ENCODE data around the gene FTCDNL1. TPM values are rescaled to one million over a fixed set of nuclear protein-coding genes. Genes with fewer than 3 reads are reported as not detected.

FTCDNL1 gene
- total RNA-seq, 2 donors from 2014 or later = 1.3 to 2.4 TPM

GRCh38 chr2:199818026-199818425, 33.0 kb downstream of the FTCDNL1 start:
- Mint-ChIP-seq H3K27me3 (no peaks in the 10 kb centered on the region), H3K9me3 (no peaks in the 10 kb centered on the region), H3K36me3 (ENCODE audit: low read depth) (no peaks in the 10 kb centered on the region), H3K4me3 (no peak overlapping the region), H3K4me1 (no peaks in the 10 kb centered on the region), H3K27ac (no peak overlapping the region)
- no peak for ATAC-seq (replicated peaks)

- no peak for ATAC-seq (replicated peaks)
- Mint-ChIP-seq H3K36me3 (ENCODE audit: low read depth) (no peaks in the 10 kb centered on the region), H3K27me3 (no peaks in the 10 kb centered on the region), H3K4me1 (no peaks in the 10 kb centered on the region), H3K4me3 (no peak overlapping the region), H3K9me3 (no peaks in the 10 kb centered on the region), H3K27ac (no peak overlapping the region)
Measured at GRCh38 chr2:199814817-199815211, 36.2 kb downstream of the FTCDNL1 start.

GRCh38 chr2:199814101-199814816, 36.7 kb downstream of the FTCDNL1 start:
- Mint-ChIP-seq H3K4me1 (no peaks in the 10 kb centered on the region), H3K4me3 (no peak overlapping the region), H3K27ac (no peak overlapping the region), H3K36me3 (ENCODE audit: low read depth) (no peaks in the 10 kb centered on the region), H3K9me3 (no peaks in the 10 kb centered on the region), H3K27me3 (no peaks in the 10 kb centered on the region)
- ATAC-seq (replicated peaks) = no peak

GRCh38 chr2:199812493-199812892, 38.5 kb downstream of the FTCDNL1 start:
- Mint-ChIP-seq H3K4me3 (no peak overlapping the region), H3K27me3 (no peaks in the 10 kb centered on the region), H3K27ac (no peak overlapping the region), H3K9me3 (no peaks in the 10 kb centered on the region), H3K36me3 (ENCODE audit: low read depth) (no peaks in the 10 kb centered on the region), H3K4me1 (no peaks in the 10 kb centered on the region)
- no peak for ATAC-seq (replicated peaks)

DNA sequence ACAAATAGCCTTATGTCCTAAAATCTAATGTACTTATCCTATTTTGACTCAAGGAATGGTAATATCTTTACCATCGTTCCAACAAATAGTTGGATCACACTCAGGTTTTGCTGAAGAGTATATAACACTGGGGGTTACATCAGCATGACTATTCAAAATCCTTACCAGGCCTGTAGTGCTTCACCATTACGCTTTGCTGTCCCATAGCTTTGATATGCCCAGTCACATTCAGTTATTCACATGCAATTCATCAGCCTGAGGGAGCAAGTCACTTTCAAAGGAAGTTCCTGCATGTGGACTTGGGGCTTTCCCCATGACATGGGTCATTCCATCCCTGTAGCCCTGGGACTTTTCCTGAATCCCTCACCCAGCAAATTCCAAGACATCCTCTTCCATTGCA, 39.6 kb downstream of the FTCDNL1 start:
- H3K9me3 Mint-ChIP-seq = no peaks in the 10 kb centered on the region
- H3K4me3 Mint-ChIP-seq = no peak overlapping the region
- ATAC-seq (replicated peaks) = no peak
- no peaks in the 10 kb centered on the region for H3K4me1 Mint-ChIP-seq
- H3K36me3 Mint-ChIP-seq (ENCODE audit: low read depth) = no peaks in the 10 kb centered on the region
- no peaks in the 10 kb centered on the region for H3K27me3 Mint-ChIP-seq
- no peak overlapping the region for H3K27ac Mint-ChIP-seq

DNA sequence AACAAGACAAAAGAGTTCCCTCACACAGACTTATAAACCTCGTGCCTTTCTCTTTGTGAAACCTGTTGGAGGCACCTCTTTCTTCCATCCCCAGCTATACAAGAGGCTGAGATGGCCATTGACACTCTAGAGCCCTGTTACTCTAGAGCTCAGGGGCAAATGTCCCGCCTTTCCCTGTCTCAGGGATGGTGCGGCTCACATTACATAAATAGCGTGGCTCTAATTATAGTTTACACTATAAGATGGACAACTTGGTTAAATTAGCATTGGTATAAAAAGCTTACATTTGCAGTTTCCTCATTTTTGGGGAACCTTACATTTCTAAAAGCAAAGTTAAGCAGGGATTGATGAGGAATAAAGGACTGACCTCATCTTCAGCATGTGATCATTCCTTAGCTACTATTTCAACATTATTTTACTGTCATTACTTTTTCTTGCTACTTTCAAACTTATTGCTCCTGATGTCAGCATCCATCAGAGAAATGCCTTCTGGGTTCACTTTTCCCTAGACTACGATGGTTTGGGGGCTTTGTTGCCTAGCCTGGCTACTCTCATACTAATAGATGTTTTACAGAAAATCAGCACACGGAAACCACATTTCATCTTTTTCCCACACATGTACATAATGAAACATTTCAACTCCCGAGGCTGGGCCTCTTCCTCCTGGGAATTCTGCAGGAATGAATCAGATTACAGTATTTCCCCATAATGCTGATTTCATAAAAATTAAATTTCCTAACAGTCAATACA, 40.4 kb downstream of the FTCDNL1 start:
- Mint-ChIP-seq H3K27me3 (no peaks in the 10 kb centered on the region), H3K9me3 (no peaks in the 10 kb centered on the region), H3K4me1 (no peaks in the 10 kb centered on the region), H3K4me3 (no peak overlapping the region), H3K36me3 (ENCODE audit: low read depth) (no peaks in the 10 kb centered on the region), H3K27ac (no peak overlapping the region)
- no peak for ATAC-seq (replicated peaks)

DNA sequence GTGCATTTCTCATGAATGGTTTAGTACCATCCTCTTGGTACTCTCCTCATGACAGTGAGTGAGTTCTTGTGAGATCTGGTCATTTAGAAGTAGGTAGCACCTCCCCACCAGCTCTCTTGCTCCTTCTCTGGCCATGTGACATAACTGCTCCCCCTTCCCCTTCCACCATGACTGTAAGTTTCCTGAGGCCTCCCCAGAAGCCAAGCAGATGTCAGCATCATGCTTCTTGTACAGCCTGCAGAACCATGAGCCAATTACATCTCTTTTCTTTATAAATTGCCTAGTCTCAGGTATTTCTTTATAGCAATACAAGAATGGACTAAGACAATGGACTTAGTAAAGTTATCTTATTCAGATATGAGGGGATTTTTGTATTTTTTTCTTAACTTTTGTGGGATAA, 43.0 kb downstream of the FTCDNL1 start:
- ATAC-seq (replicated peaks) = no peak
- Mint-ChIP-seq H3K27ac (no peak overlapping the region), H3K9me3 (no peaks in the 10 kb centered on the region), H3K27me3 (no peaks in the 10 kb centered on the region), H3K4me1 (no peaks in the 10 kb centered on the region), H3K36me3 (ENCODE audit: low read depth) (no peaks in the 10 kb centered on the region), H3K4me3 (no peak overlapping the region)

- no peaks in the 10 kb centered on the region for H3K36me3 Mint-ChIP-seq (ENCODE audit: low read depth)
- H3K9me3 Mint-ChIP-seq = no peaks in the 10 kb centered on the region
- H3K27ac Mint-ChIP-seq = no peak overlapping the region
- H3K4me3 Mint-ChIP-seq = no peak overlapping the region
- no peaks in the 10 kb centered on the region for H3K27me3 Mint-ChIP-seq
- ATAC-seq (replicated peaks) = no peak
- H3K4me1 Mint-ChIP-seq = no peaks in the 10 kb centered on the region
Measured at GRCh38 chr2:199806179-199806578, 44.8 kb downstream of the FTCDNL1 start.

GRCh38 chr2:199804831-199805230, 46.2 kb downstream of the FTCDNL1 start:
- Mint-ChIP-seq H3K9me3 (no peaks in the 10 kb centered on the region), H3K27ac (no peak overlapping the region)
- no peak for ATAC-seq (replicated peaks)

DNA sequence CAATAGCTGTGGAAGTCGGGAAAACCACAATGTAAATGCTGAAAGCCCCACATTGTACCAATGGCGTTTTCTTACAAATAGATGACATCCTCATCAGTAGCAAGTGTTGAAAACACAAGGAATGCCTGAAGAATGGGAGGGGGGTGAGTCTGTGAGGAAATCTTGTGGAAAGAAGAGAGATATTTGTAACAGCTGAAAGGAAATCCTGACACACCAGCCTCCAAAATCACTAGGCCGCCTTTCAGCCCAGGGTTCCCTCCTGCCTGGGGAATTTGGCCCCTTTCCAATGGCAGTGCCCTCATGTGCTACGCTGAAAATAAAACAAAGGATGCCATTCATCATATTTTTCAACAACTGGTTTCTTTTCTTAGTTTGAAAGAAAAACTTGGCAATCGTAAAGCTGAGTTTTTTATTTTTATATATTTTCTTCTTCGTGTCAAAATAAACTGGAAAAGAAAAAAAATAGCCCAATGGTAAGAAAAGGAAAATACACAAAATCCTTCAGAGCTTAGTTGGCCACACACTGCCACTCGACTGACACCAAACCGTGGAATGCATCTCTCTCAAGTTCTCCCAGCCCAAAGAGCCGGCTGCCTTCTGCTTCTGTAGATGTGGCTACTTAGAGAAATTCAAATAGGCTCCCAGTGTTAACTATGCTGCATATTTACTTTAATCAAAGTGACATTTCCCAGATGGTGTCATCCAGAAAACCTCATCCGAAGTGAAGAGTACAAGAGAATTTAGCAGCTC, 52.0 kb downstream of the FTCDNL1 start:
- no peak for ATAC-seq (replicated peaks)
- no peak overlapping the region for H3K27ac Mint-ChIP-seq
- peaks cover 3% of the 10 kb centered on the region for H3K27me3 Mint-ChIP-seq
- no peak overlapping the region for H3K4me3 Mint-ChIP-seq
- H3K9me3 Mint-ChIP-seq = no peaks in the 10 kb centered on the region
- H3K36me3 Mint-ChIP-seq (ENCODE audit: low read depth) = no peaks in the 10 kb centered on the region
- H3K4me1 Mint-ChIP-seq = no peaks in the 10 kb centered on the region

More at GRCh38 chr2:199804831-199805230, 46.2 kb downstream of the FTCDNL1 start:
- no peaks in the 10 kb centered on the region for H3K4me1 Mint-ChIP-seq
- H3K36me3 Mint-ChIP-seq (ENCODE audit: low read depth) = no peaks in the 10 kb centered on the region
- H3K4me3 Mint-ChIP-seq = no peak overlapping the region
- H3K27me3 Mint-ChIP-seq = no peaks in the 10 kb centered on the region

- Mint-ChIP-seq H3K36me3 (ENCODE audit: low read depth) (no peaks in the 10 kb centered on the region), H3K4me1 (no peaks in the 10 kb centered on the region), H3K4me3 (no peak overlapping the region), H3K9me3 (no peaks in the 10 kb centered on the region), H3K27ac (no peak overlapping the region), H3K27me3 (peaks cover 7% of the 10 kb centered on the region)
- ATAC-seq (replicated peaks) = no peak
Measured at GRCh38 chr2:199797431-199798403, 53.3 kb downstream of the FTCDNL1 start.

GRCh38 chr2:199792381-199792780, 58.6 kb downstream of the FTCDNL1 start:
- Mint-ChIP-seq H3K27me3 (peaks cover 11% of the 10 kb centered on the region), H3K4me1 (no peaks in the 10 kb centered on the region), H3K4me3 (no peak overlapping the region), H3K27ac (no peak overlapping the region), H3K9me3 (no peaks in the 10 kb centered on the region), H3K36me3 (ENCODE audit: low read depth) (no peaks in the 10 kb centered on the region)
- no peak for ATAC-seq (replicated peaks)

- Mint-ChIP-seq H3K9me3 (no peaks in the 10 kb centered on the region), H3K27ac (no peak overlapping the region), H3K4me1 (no peaks in the 10 kb centered on the region), H3K36me3 (ENCODE audit: low read depth) (no peaks in the 10 kb centered on the region), H3K27me3 (peaks cover 11% of the 10 kb centered on the region), H3K4me3 (no peak overlapping the region)
- no peak for ATAC-seq (replicated peaks)
Measured at GRCh38 chr2:199791326-199791725, 59.7 kb downstream of the FTCDNL1 start.

GRCh38 chr2:199784512-199784911, 66.5 kb downstream of the FTCDNL1 start:
- H3K36me3 Mint-ChIP-seq (ENCODE audit: low read depth) = no peaks in the 10 kb centered on the region
- H3K9me3 Mint-ChIP-seq = no peaks in the 10 kb centered on the region
- no peak for ATAC-seq (replicated peaks)
- no peaks in the 10 kb centered on the region for H3K4me1 Mint-ChIP-seq
- H3K27me3 Mint-ChIP-seq = no peaks in the 10 kb centered on the region
- H3K4me3 Mint-ChIP-seq = no peak overlapping the region
- H3K27ac Mint-ChIP-seq = no peak overlapping the region
